ENCODE data around the gene DUOX1. TPM values are rescaled to one million over a fixed set of nuclear protein-coding genes. Genes with fewer than 3 reads are reported as not detected.

DUOX1 gene
- total RNA-seq, 1 experiment from 2014 or later = 19.6 TPM

- ATAC-seq = peak; percentile 85
- H3K4me3 ChIP-seq (replicated peaks in 1 of 2; ENCODE audit: low read depth in 1 of 2, low read length in 2 of 2) = peak overlapping the region; percentile 73 to 74
- H2AFZ ChIP-seq (ENCODE audit: low read depth, low read length, poor library complexity, severe bottlenecking) = no peak overlapping the region
- H3K27me3 ChIP-seq (ENCODE audit: insufficient read depth, low read length) = no peaks in the 10 kb centered on the region
- H3K9ac ChIP-seq (ENCODE audit: low read length) = peak overlapping the region; percentile 83
- TF ChIP-seq RAD21 (IDR thresholded peaks at IDR 0.05; ENCODE audit: low read depth) (peak; percentile 17; the same call in 1 of the 2 replicates), ZFX (IDR thresholded peaks at IDR 0.05) (peak; percentile 100), POLR2AphosphoS5 (IDR thresholded peaks at IDR 0.05; ENCODE audit: low read depth, low read length) (peak; percentile 36), YY1 (IDR thresholded peaks at IDR 0.05; ENCODE audit: extremely low read depth, insufficient replicate concordance, low read depth, low read length) (peak; percentile 35), CTCF (IDR thresholded peaks at IDR 0.05 in 2 of 3, conservative IDR thresholded peaks at IDR 0.05 in 1 of 3; ENCODE audit: borderline replicate concordance in 1 of 3, insufficient read depth in 1 of 3, low read depth in 2 of 3, low read length in 2 of 3) (peak; percentile 63 to 79 (median 70); a peak in 5 of 6 replicates)
- TF ChIP-seq, protein P1, sequence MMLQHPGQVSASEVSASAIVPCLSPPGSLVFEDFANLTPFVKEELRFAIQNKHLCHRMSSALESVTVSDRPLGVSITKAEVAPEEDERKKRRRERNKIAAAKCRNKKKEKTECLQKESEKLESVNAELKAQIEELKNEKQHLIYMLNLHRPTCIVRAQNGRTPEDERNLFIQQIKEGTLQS (IDR thresholded peaks at IDR 0.05) = no peak
- ChIA-PET CTCF (interaction anchor here (0.7 to 2.4 kb wide), 6 partner anchors 17 to 230 kb away, joined by 3 to 6 read pairs (median 4); no protein-coding TSS in a partner anchor), POLR2A (no interaction called here), RAD21 (ENCODE audit: low non-redundant PET in 1 of 2, low total read pairs in 2 of 2, uncharacterized antibody in 2 of 2, unreplicated experiment in 2 of 2) (no interaction called here)
- intact Hi-C loops (cut with micrococcal nuclease) = loop anchor here (2.0 to 10.0 kb wide), 2 partner anchors 32 to 448 kb away; no protein-coding TSS in a partner anchor
- H3K4me2 ChIP-seq (ENCODE audit: low read length) = peak overlapping the region; percentile 80
- H3K4me1 ChIP-seq (ENCODE audit: control insufficient read depth in 1 of 2, insufficient read depth in 2 of 2, low read length in 2 of 2) = peaks cover 15 to 32% of the 10 kb centered on the region in 2 experiments
- peak overlapping the region; percentile 90 for H3K27ac ChIP-seq (ENCODE audit: low read depth, low read length)
- H4K20me1 ChIP-seq (ENCODE audit: insufficient read depth) = no peaks in the 10 kb centered on the region
- H3K36me3 ChIP-seq (ENCODE audit: control insufficient read depth in 1 of 2, insufficient read depth in 2 of 2, low read length in 2 of 2) = no peaks in the 10 kb centered on the region
- no TSS peak for BruUV-seq (replicated peaks)
- no peaks in the 10 kb centered on the region for H3K9me3 ChIP-seq (ENCODE audit: control insufficient read depth in 1 of 2, insufficient read depth in 1 of 2, low read depth in 1 of 2, low read length in 2 of 2)
- 0 out of 2 replicates have a peak, but pooled peaks cover 5% of the 10 kb centered on the region for H3K79me2 ChIP-seq (ENCODE audit: insufficient read depth, low read length)
- peak; percentile 59 for DNase-seq (ENCODE audit: low read depth, low spot score)
- H3K9me2 ChIP-seq (ENCODE audit: insufficient read depth) = no peaks in the 10 kb centered on the region
Measured at GRCh38 chr15:45166834-45167630, 37.2 kb downstream of the DUOX1 start.

Data from HCT116 (cell line).